K562 (cell line): ENCODE data around the gene GOLGA2. TPM values are rescaled to one million over a fixed set of nuclear protein-coding genes. Genes with fewer than 3 reads are reported as not detected.

Experiments
- CBX8 ChIP-seq: fragments of 200-600 bp; sonication (generic); IDR thresholded peaks from 2 replicates; pipeline ENCODE4 v1.6.1; 2012; ENCODE audit warnings: borderline replicate concordance, mixed run types, low read depth, mild to moderate bottlenecking, moderate library complexity, mixed read lengths, low read length, control low read depth, inconsistent platforms; ENCODE audit not compliant: poor library complexity, severe bottlenecking; ENCODE audit errors: extremely low read depth
- CREM ChIP-seq: IDR thresholded peaks from 2 replicates; pipeline ENCODE4 v1.6.1; 2014; ENCODE audit warnings: antibody characterized with exemption, low read depth
- CTCFL ChIP-seq: IDR thresholded peaks from 2 replicates; pipeline ENCODE4 v1.6.1; 2011; ENCODE audit warnings: borderline replicate concordance, low read depth, mild to moderate bottlenecking, moderate library complexity, low read length; ENCODE audit not compliant: insufficient read depth, poor library complexity, severe bottlenecking
- DLX4 ChIP-seq: fragments of 250-450 bp; sonication (Bioruptor Pico); IDR thresholded peaks from 2 replicates; pipeline ENCODE4 v1.6.1; 2021; ENCODE audit warnings: mild to moderate bottlenecking
- DNMT1 ChIP-seq: fragments of 450-650 bp; IDR thresholded peaks from 2 replicates; pipeline ENCODE4 v1.6.1; 2016; ENCODE audit warnings: antibody characterized with exemption, mild to moderate bottlenecking
- ETV5 ChIP-seq: sonication (generic); formaldehyde crosslinking; IDR thresholded peaks from 2 replicates; pipeline ENCODE4 v1.4.0; 2020; ENCODE audit warnings: low read depth, mild to moderate bottlenecking, missing genetic modification reagents
- FUS ChIP-seq: fragments of 200-400 bp; formaldehyde crosslinking; optimal IDR thresholded peaks from 2 replicates; pipeline ENCODE3; 2017; ENCODE audit warnings: low read depth, low read length
- HBP1 ChIP-seq: fragments of 450-650 bp; formaldehyde crosslinking; IDR thresholded peaks from 2 replicates; pipeline ENCODE4 v1.4.0; 2022; ENCODE audit warnings: missing genetic modification characterization
- MCM3 ChIP-seq: fragments of 450-650 bp; IDR thresholded peaks from 2 replicates; pipeline ENCODE4 v1.6.1; 2016
- RREB1 ChIP-seq: fragments of 250-450 bp; sonication (Bioruptor Pico); IDR thresholded peaks from 2 replicates; pipeline ENCODE4 v1.4.0; 2020
- SETDB1 ChIP-seq: IDR thresholded peaks from one replicate; pipeline ENCODE4 v1.6.1; 2012; ENCODE audit warnings: low read length, control low read depth, inconsistent platforms
- SUPT5H ChIP-seq: fragments of 450-650 bp; IDR thresholded peaks from 2 replicates; pipeline ENCODE4 v1.6.1; 2016
- ZBED1 ChIP-seq: IDR thresholded peaks from 2 replicates; pipeline ENCODE4 v1.6.1; 2014
- ZEB2 ChIP-seq: fragments of 450-650 bp; IDR thresholded peaks from 2 replicates; pipeline ENCODE4 v1.6.1; 2016
- ZKSCAN1 ChIP-seq: fragments of 150-350 bp; IDR thresholded peaks from 2 replicates; pipeline ENCODE4 v1.6.1; 2016; ENCODE audit warnings: low read depth, low read length
- ZNF133 ChIP-seq: fragments of 250-450 bp; sonication (Bioruptor Pico); IDR thresholded peaks from 2 replicates; pipeline ENCODE4 v1.4.0; 2020; ENCODE audit warnings: mild to moderate bottlenecking
- ZNF785 ChIP-seq: fragments of 250-450 bp; sonication (Bioruptor Pico); IDR thresholded peaks from 2 replicates; pipeline ENCODE4 v1.4.0; 2020; ENCODE audit warnings: mild to moderate bottlenecking
- polyA plus RNA-seq, 8 experiments: library from polyadenylated mRNA; depleted of rRNA in 4 of 8; stranded (reverse) in 5 of 8; unstranded in 3 of 8; fragments of >200 nt; fragmentation: Nextera tagmentation in 2 of 8; fragmentation: Illumina TruSeq in 1 of 8; extraction: Ambion mirVana in 2 of 8; extraction: Trizol in 1 of 8; gene quantifications; 2 replicates each; pipeline versions ENCODE4 v1.2.1 to v1.2.3, GENCODE V29; 2011 to 2014; ENCODE audit warnings: inconsistent platforms in 1 of 8, missing spikeins in 1 of 8
- total RNA-seq, 7 experiments: library from RNA; depleted of rRNA in 6 of 7; stranded (reverse); fragments of >200 nt in 6 of 7; fragmentation: Illumina TruSeq in 2 of 7; extraction: Trizol in 2 of 7; gene quantifications; 2 replicates each; pipeline versions ENCODE4 v1.2.1 to v1.2.3, GENCODE V29; 2011 to 2021; ENCODE audit warnings: low replicate concordance in 1 of 7

GOLGA2 gene
- total and polyA plus RNA-seq, 9 of the 15 experiments (the other 6 are each of a cell fraction or from before 2014, with no cell fraction given), result 15.7 to 138 (median 76.0) TPM

GRCh38 chr9:128254855-128255759 lies 20.7 kb downstream of the GOLGA2 start (continued):
- TF ChIP-seq HBP1, result 0 out of 2 replicates have a peak, but pooled peaks have one; percentile 7
- no peak for TF ChIP-seq ZNF785 (CRISPR knock-in tag)
- TF ChIP-seq ZEB2, result no peak
- peak; percentile 71 for TF ChIP-seq SUPT5H
- TF ChIP-seq ZNF133 (CRISPR knock-in tag), result no peak
- TF ChIP-seq ETV5 (CRISPR knock-in tag), result no peak
- TF ChIP-seq ZKSCAN1, result no peak
- no peak for TF ChIP-seq MCM3
- TF ChIP-seq CREM, result no peak
- no peak for TF ChIP-seq DNMT1
- no peak for TF ChIP-seq DLX4 (CRISPR knock-in tag)
- 0 out of 2 replicates have a peak, but pooled peaks have one; percentile 30 for TF ChIP-seq RREB1
- TF ChIP-seq SETDB1, result no peak
- TF ChIP-seq FUS, result no peak
- no peak for TF ChIP-seq CTCFL
- TF ChIP-seq ZBED1, result no peak
- no peak for TF ChIP-seq CBX8
